H1 (cell line): ENCODE measurements around the gene SAMD4A. TPM values are rescaled to one million over a fixed set of nuclear protein-coding genes. Genes with fewer than 3 reads are reported as not detected.

Experiments
- CTCF ChIA-PET: fragments of 300-600 bp; sonication (Branson Sonifier 250); formaldehyde crosslinking; loops from one replicate; lab custom pipeline; 2021; ENCODE audit not compliant: partially characterized antibody; lab: Charles Lee
- POLR2A ChIA-PET: fragments of 300-600 bp; sonication (Branson Sonifier 250); formaldehyde crosslinking; loops from one replicate; lab custom pipeline; 2021; ENCODE audit warnings: inconsistent platforms; ENCODE audit not compliant: partially characterized antibody; lab: Charles Lee
- DNase-seq, 2 experiments: peaks; one replicate each; pipeline versions ENCODE4 v3.0.0 to v3.0.0-alpha.2; 2010 to 2022; ENCODE audit warnings: low spot score in 2 of 2, low read depth in 1 of 2, mixed read lengths in 1 of 2
- FAIRE-seq: peaks from 2 replicates; lab custom pipeline; 2011; peaks lifted over from hg19 to GRCh38; lab: Jason Lieb, UNC
- H2AFZ ChIP-seq: 2 replicates; pipeline ENCODE4 v1.8.1; 2012; ENCODE audit warnings: low read length, inconsistent platforms
- H2AK5ac ChIP-seq: 2 replicates; pipeline ENCODE4 v1.6.1; 2013; ENCODE audit warnings: low read depth, low read length
- H2BK120ac ChIP-seq: replicated peaks from 2 replicates; pipeline ENCODE3; 2013; ENCODE audit warnings: low read depth, low read length, inconsistent platforms
- H2BK12ac ChIP-seq: 2 replicates; pipeline ENCODE4 v1.6.1; 2013; ENCODE audit warnings: low read depth, low read length
- H2BK15ac ChIP-seq: 2 replicates; pipeline ENCODE4 v1.6.1; 2013; ENCODE audit warnings: low read length
- H2BK20ac ChIP-seq: 2 replicates; pipeline ENCODE4 v1.6.1; 2013; ENCODE audit warnings: low read length
- H2BK5ac ChIP-seq: 2 replicates; pipeline ENCODE4 v1.6.1; 2013; ENCODE audit warnings: low read depth, low read length
- H3K14ac ChIP-seq: 2 replicates; pipeline ENCODE4 v1.6.1; 2013; ENCODE audit warnings: inconsistent platforms; ENCODE audit not compliant: insufficient read length
- H3K18ac ChIP-seq: 2 replicates; pipeline ENCODE4 v1.6.1; 2013; ENCODE audit warnings: low read length; ENCODE audit errors: extremely low read depth
- H3K23ac ChIP-seq: 2 replicates; pipeline ENCODE4 v1.6.1; 2013; ENCODE audit warnings: inconsistent platforms; ENCODE audit not compliant: insufficient read length
- H3K23me2 ChIP-seq: 2 replicates; pipeline ENCODE4 v1.6.1; 2013; ENCODE audit warnings: low read depth, low read length
- H3K27ac ChIP-seq: 2 replicates; pipeline ENCODE4 v1.6.1; 2011; ENCODE audit warnings: low read depth, low read length, inconsistent platforms
- H3K27me3 ChIP-seq, 4 experiments: replicated peaks in 1 of 4; 1 replicate in 1 of 4; 2 replicates in 3 of 4; pipeline versions ENCODE4 v1.6.1 to v1.8.1; 2011 to 2013; ENCODE audit warnings: low read length in 3 of 4, mild to moderate bottlenecking in 3 of 4, inconsistent platforms in 2 of 4, mixed read lengths in 2 of 4, moderate library complexity in 1 of 4; ENCODE audit not compliant: control insufficient read depth in 3 of 4, insufficient read depth in 3 of 4; ENCODE audit errors: extremely low read depth in 1 of 4
- H3K36me3 ChIP-seq, 4 experiments: 2 replicates each; pipeline versions ENCODE4 v1.6.1 to v1.8.1; 2011 to 2013; ENCODE audit warnings: mild to moderate bottlenecking in 4 of 4, low read length in 3 of 4, moderate library complexity in 2 of 4, control low read depth in 1 of 4, inconsistent platforms in 1 of 4; ENCODE audit not compliant: insufficient read depth in 4 of 4, control insufficient read depth in 2 of 4
- H3K4ac ChIP-seq: replicated peaks from 2 replicates; pipeline ENCODE3; 2013; ENCODE audit warnings: low read length, low read depth, mixed read lengths, inconsistent platforms; ENCODE audit not compliant: insufficient read length
- H3K4me1 ChIP-seq, 4 experiments: replicated peaks in 1 of 4; 1 replicate in 1 of 4; 2 replicates in 3 of 4; pipeline versions ENCODE4 v1.6.1 to v1.8.1; 2011 to 2013; ENCODE audit warnings: low read length in 3 of 4, inconsistent platforms in 2 of 4, mixed read lengths in 1 of 4; ENCODE audit not compliant: insufficient read depth in 4 of 4, control insufficient read depth in 3 of 4
- H3K4me2 ChIP-seq, 2 experiments: 2 replicates each; pipeline versions ENCODE4 v1.6.1 to v1.8.1; 2011 to 2013; ENCODE audit warnings: low read depth in 2 of 2, low read length in 2 of 2, control low read depth in 1 of 2, inconsistent platforms in 1 of 2, mild to moderate bottlenecking in 1 of 2; ENCODE audit not compliant: insufficient read depth in 1 of 2
- H3K4me3 ChIP-seq, 4 experiments: fragments of 200-600, 300-600 bp in 1 of 4; sonication (generic), shearing (Covaris generic), sonication (Bioruptor Twin) in 1 of 4; 2 replicates each; pipeline versions ENCODE4 v1.5.1 to v1.8.1; 2011 to 2016; ENCODE audit warnings: low read length in 4 of 4, low read depth in 3 of 4, control low read depth in 2 of 4, inconsistent platforms in 2 of 4, mild to moderate bottlenecking in 2 of 4, mixed read lengths in 1 of 4, moderate library complexity in 1 of 4; ENCODE audit not compliant: insufficient read depth in 2 of 4; ENCODE audit errors: extremely low read depth in 1 of 4
- H3K56ac ChIP-seq: replicated peaks from 2 replicates; pipeline ENCODE3; 2013; ENCODE audit warnings: low read depth, mild to moderate bottlenecking, mixed read lengths, low read length, inconsistent platforms; ENCODE audit not compliant: insufficient read length
- H3K79me1 ChIP-seq: 2 replicates; pipeline ENCODE4 v1.6.1; 2013; ENCODE audit warnings: low read depth, low read length, control low read depth
- H3K79me2 ChIP-seq, 2 experiments: 2 replicates each; pipeline versions ENCODE4 v1.6.1 to v1.8.1; 2012 to 2013; ENCODE audit warnings: low read length in 2 of 2, mild to moderate bottlenecking in 2 of 2, inconsistent platforms in 1 of 2; ENCODE audit not compliant: insufficient read depth in 2 of 2, control insufficient read depth in 1 of 2
- H3K9ac ChIP-seq, 4 experiments: replicated peaks in 1 of 4; 1 replicate in 1 of 4; 2 replicates in 3 of 4; pipeline versions ENCODE4 v1.6.1 to v1.8.1; 2011 to 2013; ENCODE audit warnings: low read depth in 3 of 4, low read length in 3 of 4, control low read depth in 2 of 4, mild to moderate bottlenecking in 2 of 4, moderate library complexity in 2 of 4, inconsistent platforms in 1 of 4; ENCODE audit errors: extremely low read depth in 1 of 4
- H3K9me3 ChIP-seq, 2 experiments: 2 replicates each; pipeline versions ENCODE4 v1.6.1 to v1.8.1; 2012 to 2013; ENCODE audit warnings: mild to moderate bottlenecking in 2 of 2, moderate library complexity in 2 of 2, control low read depth in 1 of 2, inconsistent platforms in 1 of 2, low read depth in 1 of 2, low read length in 1 of 2, mixed read lengths in 1 of 2; ENCODE audit not compliant: insufficient read depth in 2 of 2
- H4K20me1 ChIP-seq, 2 experiments: replicated peaks in 1 of 2; 2 replicates each; pipeline versions ENCODE3 to v1.8.1; 2011 to 2013; ENCODE audit warnings: inconsistent platforms in 2 of 2, low read length in 2 of 2, mild to moderate bottlenecking in 1 of 2; ENCODE audit not compliant: insufficient read depth in 2 of 2, control insufficient read depth in 1 of 2
- H4K5ac ChIP-seq: 2 replicates; pipeline ENCODE4 v1.6.1; 2013; ENCODE audit warnings: low read length, low read depth, mixed read lengths, inconsistent platforms; ENCODE audit not compliant: insufficient read length
- H4K8ac ChIP-seq: 2 replicates; pipeline ENCODE4 v1.8.0; 2013; ENCODE audit warnings: mild to moderate bottlenecking, moderate library complexity, low read length, inconsistent platforms; ENCODE audit not compliant: insufficient read depth; ENCODE audit errors: extremely low read depth
- H4K91ac ChIP-seq: replicated peaks from 2 replicates; pipeline ENCODE3; 2013; ENCODE audit warnings: low read length, mixed read lengths, inconsistent platforms; ENCODE audit not compliant: insufficient read length
- ATF2 ChIP-seq: IDR thresholded peaks from 2 replicates; pipeline ENCODE4 v1.6.1; 2012; ENCODE audit warnings: low read length, inconsistent platforms
- CBX5 ChIP-seq: fragments of 300-800, 300-1000 bp; sonication (generic); IDR thresholded peaks from 2 replicates; pipeline ENCODE4 v1.7.1; 2016; ENCODE audit warnings: antibody characterized with exemption, low read length, low read depth
- CHD2 ChIP-seq: IDR thresholded peaks from 2 replicates; pipeline ENCODE4 v1.6.1; 2012; ENCODE audit warnings: low read length, improper control_type of control experiment
- EP300 ChIP-seq, 2 experiments: IDR thresholded peaks; 1 replicate in 1 of 2; 2 replicates in 1 of 2; pipeline ENCODE4 v1.6.1; 2011 to 2012; ENCODE audit warnings: low read depth in 2 of 2, low read length in 2 of 2, mild to moderate bottlenecking in 2 of 2, borderline replicate concordance in 1 of 2, inconsistent platforms in 1 of 2, moderate library complexity in 1 of 2
- EZH2 ChIP-seq: fragments of 200-600 bp; sonication (generic); IDR thresholded peaks from 2 replicates; pipeline ENCODE4 v1.7.1; 2012; ENCODE audit warnings: low read depth, mild to moderate bottlenecking, moderate library complexity, low read length, inconsistent platforms; ENCODE audit not compliant: severe bottlenecking
- NANOG ChIP-seq: IDR thresholded peaks from 2 replicates; pipeline ENCODE4 v1.6.1; 2011; ENCODE audit warnings: low read length, low read depth, mild to moderate bottlenecking, inconsistent platforms; ENCODE audit not compliant: insufficient read depth, poor library complexity, severe bottlenecking
- NRF1 ChIP-seq: IDR thresholded peaks from 2 replicates; pipeline ENCODE4 v1.6.1; 2011; ENCODE audit warnings: mild to moderate bottlenecking, low read depth, low read length, improper control_type of control experiment
- SP1 ChIP-seq: IDR thresholded peaks from 2 replicates; pipeline ENCODE4 v1.6.1; 2011; ENCODE audit warnings: low read depth, low read length
- SP4 ChIP-seq: IDR thresholded peaks from 2 replicates; pipeline ENCODE4 v1.6.1; 2012; ENCODE audit warnings: low read length, inconsistent platforms
- TAF7 ChIP-seq: optimal IDR thresholded peaks from 2 replicates; pipeline ENCODE3; 2011; ENCODE audit warnings: low read depth, mild to moderate bottlenecking, inconsistent platforms, low read length, moderate library complexity, borderline replicate concordance
- USF2 ChIP-seq: IDR thresholded peaks from 2 replicates; pipeline ENCODE4 v1.6.1; 2011; ENCODE audit warnings: low read length, improper control_type of control experiment
- WGBS, 2 experiments: shearing (Covaris generic) in 1 of 2; methylation state at CpG; one replicate each; pipeline versions ENCODE4 v1.1.6 to v1.1.7; 2013 to 2015; ENCODE audit warnings: low lambda C conversion rate in 2 of 2, mixed read lengths in 2 of 2, inconsistent platforms in 1 of 2, low coverage in 1 of 2, missing lambda C conversion rate in 1 of 2; ENCODE audit not compliant: insufficient replicate concordance in 2 of 2, insufficient coverage in 1 of 2, insufficient read length in 1 of 2; ENCODE audit errors: extremely low coverage in 1 of 2, missing lambda C conversion rate in 1 of 2; 5-methylcytosine and 5-hydroxymethylcytosine counted together
- polyA plus RNA-seq, 7 experiments: library from polyadenylated mRNA; depleted of rRNA in 3 of 7; stranded (reverse) in 5 of 7; unstranded in 2 of 7; fragments of >200 nt in 5 of 7; fragments of 200-250 nt in 2 of 7; gene quantifications; 1 replicate in 5 of 7; 2 replicates in 1 of 7; 4 replicates in 1 of 7; pipeline versions ENCODE4 v1.2.1 to v1.2.3, GENCODE V29; 2011 to 2013; ENCODE audit warnings: missing spikeins in 2 of 7, mixed read lengths in 2 of 7
- total RNA-seq: library from RNA; stranded (reverse); fragmentation: NEBNext Ultra II Directional; extraction: Animal tissue kit (Norgen Biotek cat#: 25700); gene quantifications from 2 replicates; pipeline ENCODE4 v1.2.1, GENCODE V29; 2021

SAMD4A gene
- total and polyA plus RNA-seq, 2 of the 8 experiments (the other 6 are each of a cell fraction or from before 2014, with no cell fraction given): 2.4 to 12.3 TPM

GRCh38 chr14:54763761-54764160 is 196.8 kb downstream of the SAMD4A start:
- WGBS, 2 experiments: 93% methylated on average over 12 of the region's 12 CpGs; no CpG with 5 or more reads in 1 of the 2 experiments
- CTCF ChIA-PET: interaction anchor here (0.9 to 1.9 kb wide), 6 partner anchors 10 to 200 kb away, joined by 3 to 10 read pairs (median 4); no protein-coding TSS in a partner anchor
- no peak overlapping the region for H3K4me3 ChIP-seq
- TF ChIP-seq CBX5 (no peak), NRF1 (no peak), ATF2 (no peak), EP300 (IDR thresholded peaks at IDR 0.05; ENCODE audit: borderline replicate concordance in 1 of 2, low read depth in 2 of 2, low read length in 2 of 2) (no peak), EZH2 (no peak), SP1 (no peak), SP4 (no peak), CHD2 (no peak), USF2 (no peak), TAF7 (no peak), NANOG (no peak)

More at GRCh38 chr14:54763761-54764160, 196.8 kb downstream of the SAMD4A start:
- Histone ChIP-seq H2BK20ac (no peak overlapping the region), H3K23me2 (no peaks in the 10 kb centered on the region), H3K27ac (no peak overlapping the region), H3K27me3 (no peaks in the 10 kb centered on the region), H2AK5ac (no peak overlapping the region), H3K23ac (no peak overlapping the region), H3K9me3 (no peaks in the 10 kb centered on the region), H3K4me2 (no peak overlapping the region), H2BK15ac (no peak overlapping the region), H3K36me3 (0 out of 8 replicates have a peak, but pooled peaks cover 0 to 2% (median 0%) of the 10 kb centered on the region in 4 experiments), H3K4ac (no peak overlapping the region), H3K14ac (no peak overlapping the region), H3K4me1 (no peaks in the 10 kb centered on the region), H2BK5ac (no peak overlapping the region), H3K79me2 (no peaks in the 10 kb centered on the region), H3K79me1 (no peaks in the 10 kb centered on the region), H4K8ac (no peak overlapping the region), H3K56ac (no peak overlapping the region), H4K20me1 (no peaks in the 10 kb centered on the region), H2BK12ac (no peak overlapping the region), H2AFZ (no peak overlapping the region), H2BK120ac (no peak overlapping the region), H3K9ac (no peak overlapping the region), H4K91ac (no peak overlapping the region), H4K5ac (no peak overlapping the region), H3K18ac (no peak overlapping the region)
- FAIRE-seq (no peak), DNase-seq (no peak)
- POLR2A ChIA-PET: no interaction called here
